Breast epithelium (tissue), 3 donors: ENCODE results near the gene LYRM2.

ENCODE experiments used
- CTCF ChIP-seq, 3 donors: fragments of 450-650 bp; IDR thresholded peaks; one replicate each; pipeline ENCODE4 v1.5.1; 2016 to 2017; ENCODE audit warnings: antibody characterized with exemption in 3 of 3, mild to moderate bottlenecking in 3 of 3, moderate library complexity in 3 of 3
- POLR2A ChIP-seq: fragments of 450-650 bp; IDR thresholded peaks from one replicate; pipeline ENCODE4 v1.6.1; 2016; ENCODE audit warnings: antibody characterized with exemption, mild to moderate bottlenecking, moderate library complexity
- POLR2AphosphoS5 ChIP-seq, 3 donors: sonication (generic); formaldehyde crosslinking; IDR thresholded peaks; one replicate each; pipeline ENCODE4 v1.6.1; 2017; ENCODE audit warnings: antibody characterized with exemption in 3 of 3

- no peak for TF ChIP-seq CTCF (IDR thresholded peaks at IDR 0.05)
- no peak for TF ChIP-seq POLR2A
- TF ChIP-seq POLR2AphosphoS5 (IDR thresholded peaks at IDR 0.05) = no peak
Measured at GRCh38 chr6:89564752-89565427, 73.7 kb downstream of the LYRM2 start.
